Endothelial cell of umbilical vein (primary cell): Measurements from ENCODE around the gene RRAS. TPM values are rescaled to one million over a fixed set of nuclear protein-coding genes. Genes with fewer than 3 reads are reported as not detected.

Experiments used
- BruUV-seq: library from RNA; stranded (reverse); fragments of 400-500 nt; replicated peaks from 2 replicates; lab custom pipeline; 2021; lab: Mats Ljungman, UMichigan
- CTCF ChIA-PET: fragments of 300-600, 350-600 bp; sonication (Branson Sonifier 250); formaldehyde crosslinking; loops from one replicate; lab custom pipeline; 2021; ENCODE audit warnings: antibody characterized with exemption, inconsistent platforms; lab: Charles Lee
- POLR2A ChIA-PET: fragments of 300-600, 350-600 bp; sonication (Branson Sonifier 250); formaldehyde crosslinking; loops from one replicate; lab custom pipeline; 2021; ENCODE audit warnings: antibody characterized with exemption, inconsistent platforms; lab: Charles Lee
- DNase-seq: peaks from one replicate; pipeline ENCODE4 v3.0.0-alpha.2; 2011; ENCODE audit warnings: low read depth, low spot score
- FAIRE-seq: peaks from 2 replicates; lab custom pipeline; 2011; peaks lifted over from hg19 to GRCh38; lab: Jason Lieb, UNC
- H2AFZ ChIP-seq: 2 replicates; pipeline ENCODE4 v1.6.0; 2012; ENCODE audit warnings: low read depth, low read length, control low read depth, inconsistent platforms
- H3K27ac ChIP-seq: 2 replicates; pipeline ENCODE4 v1.5.1; 2011; ENCODE audit warnings: low read depth, mild to moderate bottlenecking, control low read depth, low read length, moderate library complexity; ENCODE audit not compliant: insufficient read depth
- H3K27me3 ChIP-seq, 2 experiments: 2 replicates each; pipeline versions ENCODE4 v1.6.0 to v1.6.1; 2011; ENCODE audit warnings: low read length in 2 of 2, mixed read lengths in 1 of 2; ENCODE audit not compliant: control insufficient read depth in 2 of 2, insufficient read depth in 2 of 2
- H3K36me3 ChIP-seq, 2 experiments: 2 replicates in 1 of 2; 3 replicates in 1 of 2; pipeline ENCODE4 v1.5.1; 2011; ENCODE audit warnings: low read length in 2 of 2, mild to moderate bottlenecking in 1 of 2, moderate library complexity in 1 of 2; ENCODE audit not compliant: control insufficient read depth in 2 of 2, insufficient read depth in 2 of 2; ENCODE audit errors: extremely low read depth in 1 of 2
- H3K4me1 ChIP-seq: 3 replicates; pipeline ENCODE4 v1.5.1; 2011; ENCODE audit warnings: mild to moderate bottlenecking, low read length; ENCODE audit not compliant: control insufficient read depth, insufficient read depth; ENCODE audit errors: extremely low read depth
- H3K4me2 ChIP-seq: 2 replicates; pipeline ENCODE4 v1.6.1; 2011; ENCODE audit warnings: low read length, control low read depth, mixed read lengths; ENCODE audit not compliant: insufficient read depth
- H3K4me3 ChIP-seq, 3 experiments: fragments of 200-600 bp in 1 of 3; sonication (generic), shearing (Covaris generic) in 1 of 3; replicated peaks in 1 of 3; 2 replicates each; pipeline ENCODE4 v1.5.1; 2011 to 2016; ENCODE audit warnings: control low read depth in 3 of 3, low read length in 3 of 3, mild to moderate bottlenecking in 2 of 3, inconsistent platforms in 1 of 3, low read depth in 1 of 3, moderate library complexity in 1 of 3; ENCODE audit not compliant: insufficient read depth in 1 of 3
- H3K79me2 ChIP-seq: 2 replicates; pipeline ENCODE4 v1.6.0; 2012; ENCODE audit warnings: low read length, inconsistent platforms; ENCODE audit not compliant: control insufficient read depth, insufficient read depth
- H3K9ac ChIP-seq: replicated peaks from 2 replicates; pipeline ENCODE3; 2011; ENCODE audit warnings: low read length, control low read depth; ENCODE audit not compliant: insufficient read depth; ENCODE audit errors: extremely low read depth
- H3K9me1 ChIP-seq: replicated peaks from 3 replicates; pipeline ENCODE4 v1.6.0; 2011; ENCODE audit warnings: mild to moderate bottlenecking, low read length; ENCODE audit not compliant: control insufficient read depth, insufficient read depth; ENCODE audit errors: extremely low read depth
- H3K9me3 ChIP-seq: replicated peaks from 2 replicates; pipeline ENCODE4 v1.5.1; 2012; ENCODE audit warnings: low read length, inconsistent platforms; ENCODE audit not compliant: control insufficient read depth, insufficient read depth
- H4K20me1 ChIP-seq: replicated peaks from 2 replicates; pipeline ENCODE3; 2011; ENCODE audit warnings: mild to moderate bottlenecking, low read length; ENCODE audit not compliant: control insufficient read depth, insufficient read depth; ENCODE audit errors: extremely low read depth
- CTCF ChIP-seq, 2 donors: IDR thresholded peaks; 1 replicate in 1 of 2; 2 replicates in 1 of 2; pipeline ENCODE4 v1.5.1; 2011; ENCODE audit warnings: low read length in 2 of 2, mild to moderate bottlenecking in 2 of 2, moderate library complexity in 2 of 2, control low read depth in 1 of 2, inconsistent platforms in 1 of 2, low read depth in 1 of 2; ENCODE audit not compliant: insufficient read depth in 1 of 2; ENCODE audit errors: extremely low read depth in 1 of 2
- JUN ChIP-seq: IDR thresholded peaks from 2 replicates; pipeline ENCODE4 v1.6.1; 2011; ENCODE audit warnings: borderline replicate concordance, low read depth; ENCODE audit not compliant: insufficient read length, insufficient read depth
- MAX ChIP-seq: IDR thresholded peaks from 2 replicates; pipeline ENCODE4 v1.6.1; 2011; ENCODE audit not compliant: insufficient read depth, insufficient read length
- dilution Hi-C: fragments of 300-500 bp; cut with MboI; formaldehyde crosslinking; loops from one replicate; pipeline ENCODE4 v1.15.0; 2019; ENCODE audit warnings: low sequenced_read_pairs; ENCODE audit not compliant: extremely low pct_ligation_motif_present
- intact Hi-C: fragments of 100-400 bp; cut with micrococcal nuclease; formaldehyde crosslinking; loops from one replicate; pipeline ENCODE4 v1.10.0; 2022
- polyA plus RNA-seq, 4 experiments: library from polyadenylated mRNA; depleted of rRNA in 3 of 4; stranded (reverse) in 3 of 4; unstranded in 1 of 4; fragments of >200 nt; gene quantifications; 2 replicates each; pipeline versions ENCODE4 v1.2.1 to v1.2.3, GENCODE V29; 2011 to 2012; ENCODE audit warnings: missing spikeins in 1 of 4
- total RNA-seq: library from RNA; stranded (reverse); gene quantifications from 2 replicates; pipeline ENCODE4 v1.2.3, GENCODE V29; 2021

RRAS gene
- total and polyA plus RNA-seq, 2 donors (not counting 3 experiments of a cell fraction or from before 2014, with no cell fraction given) = 89.5 to 250 TPM

DNA sequence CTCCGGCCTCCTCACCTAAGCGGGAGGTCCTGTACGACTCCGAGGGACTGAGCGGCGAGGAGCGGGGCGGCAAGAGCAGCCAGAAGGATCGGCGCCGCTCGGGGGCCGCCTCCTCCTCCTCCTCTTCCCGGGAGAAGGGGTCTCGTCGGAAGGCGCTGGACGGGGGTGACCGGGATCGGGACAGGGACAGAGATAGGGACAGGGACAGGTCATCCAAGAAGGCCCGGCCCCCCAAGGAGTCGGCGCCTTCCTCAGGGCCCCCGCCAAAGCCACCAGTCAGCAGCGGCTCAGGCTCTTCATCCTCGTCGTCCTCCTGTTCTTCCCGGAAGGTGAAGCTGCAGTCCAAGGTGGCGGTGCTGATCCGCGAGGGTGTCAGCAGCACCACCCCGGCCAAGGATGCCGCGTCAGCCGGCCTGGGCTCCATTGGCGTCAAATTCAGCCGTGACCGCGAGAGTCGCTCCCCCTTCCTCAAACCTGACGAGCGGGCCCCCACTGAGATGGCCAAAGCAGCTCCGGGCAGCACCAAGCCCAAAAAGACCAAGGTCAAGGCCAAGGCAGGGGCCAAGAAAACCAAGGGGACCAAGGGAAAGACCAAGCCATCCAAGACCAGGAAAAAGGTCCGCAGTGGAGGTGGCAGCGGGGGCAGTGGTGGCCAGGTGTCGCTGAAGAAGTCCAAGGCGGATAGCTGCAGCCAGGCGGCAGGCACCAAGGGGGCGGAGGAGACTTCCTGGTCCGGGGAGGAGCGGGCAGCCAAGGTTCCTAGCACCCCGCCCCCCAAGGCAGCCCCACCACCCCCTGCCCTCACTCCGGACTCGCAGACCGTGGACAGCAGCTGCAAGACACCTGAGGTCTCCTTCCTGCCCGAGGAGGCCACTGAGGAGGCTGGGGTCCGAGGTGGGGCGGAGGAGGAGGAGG lies 12.9 kb upstream of the RRAS start:
- CTCF ChIA-PET = no interaction called here
- DNase-seq (no peak), FAIRE-seq (no peak)
- dilution Hi-C loops = no loop called here
- Histone ChIP-seq H3K27ac (no peak overlapping the region), H4K20me1 (no peaks in the 10 kb centered on the region), H3K9ac (no peak overlapping the region), H3K9me1 (no peaks in the 10 kb centered on the region), H3K36me3 (peaks cover 15 to 58% of the 10 kb centered on the region in 2 experiments), H3K4me2 (no peak overlapping the region), H3K4me1 (no peaks in the 10 kb centered on the region), H3K4me3 (no peak overlapping the region), H3K27me3 (no peaks in the 10 kb centered on the region), H3K79me2 (peaks cover 3% of the 10 kb centered on the region), H2AFZ (no peak overlapping the region), H3K9me3 (no peaks in the 10 kb centered on the region)
- no TSS peak for BruUV-seq
- intact Hi-C loops = no loop called here
- POLR2A ChIA-PET = no interaction called here
- TF ChIP-seq MAX (no peak), CTCF (IDR thresholded peaks at IDR 0.05; ENCODE audit: extremely low read depth in 1 of 2, insufficient read depth in 1 of 2, low read depth in 1 of 2, low read length in 2 of 2) (no peak), JUN (no peak)
